Neutrophil (primary cell): Measurements from ENCODE around the gene KHSRP.

Experiments used
- H3K27ac ChIP-seq: fragments of 200-600 bp; sonication (generic); 2 replicates; pipeline ENCODE4 v1.5.1; 2016; ENCODE audit warnings: mild to moderate bottlenecking, moderate library complexity
- H3K27me3 ChIP-seq: fragments of 200-600 bp; sonication (generic); 2 replicates; pipeline ENCODE4 v1.6.0; 2016; ENCODE audit warnings: mild to moderate bottlenecking
- H3K36me3 ChIP-seq: fragments of 200-600 bp; sonication (generic); 2 replicates; pipeline ENCODE4 v1.5.1; 2017
- H3K4me1 ChIP-seq, 2 experiments: fragments of 200-600 bp in 1 of 2; sonication (generic) in 1 of 2; 1 replicate in 1 of 2; 2 replicates in 1 of 2; pipeline versions ENCODE4 v1.5.1 to v1.6.1; 2013 to 2016; ENCODE audit warnings: low read depth in 1 of 2, low read length in 1 of 2, mild to moderate bottlenecking in 1 of 2, moderate library complexity in 1 of 2; ENCODE audit not compliant: control insufficient read depth in 1 of 2, insufficient read depth in 1 of 2
- H3K4me3 ChIP-seq, 2 experiments: fragments of 200-600 bp in 1 of 2; sonication (generic) in 1 of 2; 1 replicate in 1 of 2; 2 replicates in 1 of 2; pipeline ENCODE4 v1.5.1; 2013 to 2016; ENCODE audit warnings: low read depth in 1 of 2, low read length in 1 of 2, mild to moderate bottlenecking in 1 of 2, moderate library complexity in 1 of 2
- H3K9me3 ChIP-seq: fragments of 200-600 bp; sonication (generic); 2 replicates; pipeline ENCODE4 v1.5.1; 2016
- TF ChIP-seq, protein P1 (sequence below): fragments of 200-600 bp; sonication (generic); IDR thresholded peaks from 2 replicates; pipeline ENCODE4 v1.5.1; 2016; ENCODE audit warnings: antibody characterized with exemption

KHSRP gene

DNA sequence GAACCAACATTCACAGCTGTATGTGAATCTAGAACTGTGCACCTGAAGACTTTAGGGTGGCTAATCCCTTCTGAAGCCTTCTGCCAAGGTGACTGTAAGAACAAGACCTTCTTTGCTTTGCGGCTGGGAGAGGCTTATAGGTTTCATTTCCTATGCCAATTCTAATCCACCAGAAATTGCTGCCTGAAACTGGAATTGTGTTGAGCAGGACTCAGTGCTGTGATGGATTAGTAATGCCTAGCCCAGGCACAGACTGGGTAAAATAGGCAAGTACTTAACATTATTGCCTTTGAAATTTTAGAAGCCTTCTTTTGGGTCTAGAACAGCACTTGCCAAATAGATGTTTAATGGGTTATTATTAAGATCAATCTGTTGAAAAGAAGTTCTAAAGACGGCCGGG lies 23.4 kb upstream of the KHSRP start:
- no peaks in the 10 kb centered on the region for H3K27me3 ChIP-seq
- no peak overlapping the region for H3K4me3 ChIP-seq
- H3K9me3 ChIP-seq = no peaks in the 10 kb centered on the region
- TF ChIP-seq, protein P1, sequence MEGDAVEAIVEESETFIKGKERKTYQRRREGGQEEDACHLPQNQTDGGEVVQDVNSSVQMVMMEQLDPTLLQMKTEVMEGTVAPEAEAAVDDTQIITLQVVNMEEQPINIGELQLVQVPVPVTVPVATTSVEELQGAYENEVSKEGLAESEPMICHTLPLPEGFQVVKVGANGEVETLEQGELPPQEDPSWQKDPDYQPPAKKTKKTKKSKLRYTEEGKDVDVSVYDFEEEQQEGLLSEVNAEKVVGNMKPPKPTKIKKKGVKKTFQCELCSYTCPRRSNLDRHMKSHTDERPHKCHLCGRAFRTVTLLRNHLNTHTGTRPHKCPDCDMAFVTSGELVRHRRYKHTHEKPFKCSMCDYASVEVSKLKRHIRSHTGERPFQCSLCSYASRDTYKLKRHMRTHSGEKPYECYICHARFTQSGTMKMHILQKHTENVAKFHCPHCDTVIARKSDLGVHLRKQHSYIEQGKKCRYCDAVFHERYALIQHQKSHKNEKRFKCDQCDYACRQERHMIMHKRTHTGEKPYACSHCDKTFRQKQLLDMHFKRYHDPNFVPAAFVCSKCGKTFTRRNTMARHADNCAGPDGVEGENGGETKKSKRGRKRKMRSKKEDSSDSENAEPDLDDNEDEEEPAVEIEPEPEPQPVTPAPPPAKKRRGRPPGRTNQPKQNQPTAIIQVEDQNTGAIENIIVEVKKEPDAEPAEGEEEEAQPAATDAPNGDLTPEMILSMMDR = no peak
- no peak overlapping the region for H3K27ac ChIP-seq
- H3K4me1 ChIP-seq = no peaks in the 10 kb centered on the region
- H3K36me3 ChIP-seq = no peaks in the 10 kb centered on the region

DNA sequence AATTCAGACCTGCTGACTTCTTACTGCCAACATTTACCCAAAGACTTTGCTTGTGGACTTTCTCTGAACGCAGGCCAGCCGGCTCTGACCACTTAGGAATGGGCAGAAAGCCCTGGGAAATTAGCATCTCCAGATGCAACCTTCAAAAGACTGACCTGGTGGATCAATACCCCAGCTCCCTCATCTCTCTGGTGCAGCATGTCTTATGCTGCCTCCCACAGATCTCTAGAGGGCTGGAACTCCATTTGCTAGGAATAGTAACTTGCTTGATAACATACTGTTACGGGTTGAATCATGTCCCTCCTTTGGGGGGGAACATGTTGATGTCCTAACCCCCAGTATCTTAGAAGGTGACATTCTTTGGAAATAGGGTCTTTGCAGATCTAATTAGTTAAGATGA lies 21.8 kb upstream of the KHSRP start:
- no peaks in the 10 kb centered on the region for H3K4me1 ChIP-seq
- no peak overlapping the region for H3K4me3 ChIP-seq
- TF ChIP-seq, protein P1 = no peak
- H3K27me3 ChIP-seq = no peaks in the 10 kb centered on the region
- no peaks in the 10 kb centered on the region for H3K36me3 ChIP-seq
- no peaks in the 10 kb centered on the region for H3K9me3 ChIP-seq
- H3K27ac ChIP-seq = no peak overlapping the region

DNA sequence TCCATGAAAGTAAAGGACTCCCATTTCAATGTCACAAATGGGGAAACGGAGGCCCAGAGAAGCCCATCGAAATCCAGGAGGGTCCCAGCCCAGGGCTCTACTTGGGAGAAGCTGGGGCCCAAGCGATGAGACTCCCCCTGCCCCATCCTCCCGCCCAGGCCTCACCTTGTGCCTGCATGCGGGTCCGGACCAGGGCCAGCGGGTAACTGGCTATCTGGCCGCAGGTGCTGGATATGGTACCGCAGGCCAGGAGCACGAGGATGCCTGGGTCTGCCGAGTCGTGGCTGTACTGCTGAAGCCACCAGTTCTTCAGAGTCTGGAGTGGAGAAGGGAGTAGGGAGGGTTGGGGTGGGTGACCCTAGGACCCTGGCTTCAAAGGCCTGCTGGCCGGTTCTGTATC lies 19.4 kb upstream of the KHSRP start:
- H3K4me1 ChIP-seq = no peaks in the 10 kb centered on the region
- no peak overlapping the region for H3K4me3 ChIP-seq
- H3K27ac ChIP-seq = no peak overlapping the region
- TF ChIP-seq, protein P1 = no peak
- H3K36me3 ChIP-seq = no peaks in the 10 kb centered on the region
- no peaks in the 10 kb centered on the region for H3K9me3 ChIP-seq
- no peaks in the 10 kb centered on the region for H3K27me3 ChIP-seq

DNA sequence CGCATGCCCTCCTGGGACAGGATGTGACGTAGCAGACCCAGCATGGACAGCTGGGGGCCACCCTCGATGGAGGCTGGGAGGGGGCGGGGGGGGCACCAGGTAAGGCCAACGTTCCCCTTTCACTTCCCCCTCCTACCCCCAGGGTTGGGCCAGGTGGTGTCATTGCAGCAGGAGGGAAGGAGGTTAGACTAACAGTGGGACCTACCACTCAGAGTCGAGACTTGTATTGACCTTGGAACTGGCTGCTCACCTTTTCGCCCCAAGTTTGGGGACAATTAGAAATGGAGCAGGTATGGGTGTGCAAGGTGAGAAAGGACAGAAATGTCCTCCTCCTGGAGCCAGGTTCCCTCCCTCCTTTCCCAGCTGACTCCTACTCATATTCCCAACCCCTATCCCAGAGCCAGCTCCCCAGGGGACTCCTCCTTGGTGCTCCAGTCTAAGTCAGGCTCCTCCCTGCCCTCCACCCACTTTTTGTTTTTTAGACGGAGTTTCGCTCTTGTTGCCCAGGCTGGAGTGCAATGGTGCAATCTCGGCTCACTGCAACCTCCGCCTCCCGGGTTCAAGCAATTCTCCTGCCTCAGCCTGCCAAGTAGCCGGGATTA lies 17.6 kb upstream of the KHSRP start:
- no peaks in the 10 kb centered on the region for H3K36me3 ChIP-seq
- H3K9me3 ChIP-seq = no peaks in the 10 kb centered on the region
- no peak overlapping the region for H3K4me3 ChIP-seq
- peaks cover 6% of the 10 kb centered on the region for H3K27me3 ChIP-seq
- H3K4me1 ChIP-seq = no peaks in the 10 kb centered on the region
- TF ChIP-seq, protein P1 = no peak
- no peak overlapping the region for H3K27ac ChIP-seq

DNA sequence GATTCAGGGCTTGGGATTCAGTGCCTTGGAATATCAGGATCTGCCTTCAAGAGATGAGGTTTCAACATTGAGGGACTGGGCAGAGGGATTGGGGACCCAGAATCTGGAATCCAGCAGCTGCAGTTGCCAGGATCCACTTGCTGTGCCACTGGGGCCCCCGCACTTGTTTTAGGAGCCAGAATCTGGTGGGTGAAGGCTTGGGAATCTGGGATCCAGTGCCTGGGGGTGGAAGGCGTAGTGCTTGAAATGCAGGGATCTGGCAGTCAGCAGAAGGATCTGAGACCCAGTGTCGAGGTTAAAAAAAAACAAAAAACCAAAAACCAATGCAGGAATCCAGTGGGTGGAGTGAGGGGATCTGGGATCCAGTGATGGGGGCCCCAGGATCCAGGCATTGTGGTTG lies 16.3 kb upstream of the KHSRP start:
- no peak overlapping the region for H3K27ac ChIP-seq
- H3K9me3 ChIP-seq = no peaks in the 10 kb centered on the region
- H3K36me3 ChIP-seq = no peaks in the 10 kb centered on the region
- no peaks in the 10 kb centered on the region for H3K4me1 ChIP-seq
- H3K4me3 ChIP-seq = no peak overlapping the region
- TF ChIP-seq, protein P1 = no peak
- H3K27me3 ChIP-seq = peaks cover 6% of the 10 kb centered on the region

DNA sequence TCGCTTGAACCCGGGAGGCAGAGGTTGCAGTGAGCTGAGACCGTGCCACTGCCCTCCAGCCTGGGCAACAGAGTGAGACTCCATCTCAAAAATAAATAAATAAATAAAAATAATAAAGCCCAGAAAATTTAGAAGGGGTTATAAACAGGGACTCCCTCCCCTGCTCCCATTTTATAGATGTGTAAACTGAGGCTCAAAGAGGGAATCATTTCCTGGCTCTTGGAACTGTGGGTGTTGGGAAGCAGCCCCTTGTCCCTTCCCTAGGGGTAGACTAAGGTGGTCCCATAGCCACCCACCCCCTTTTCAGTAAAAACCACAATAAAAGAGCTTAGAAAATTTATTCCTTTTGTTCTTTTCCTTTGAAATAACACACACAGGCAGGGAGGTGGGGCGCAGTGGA lies 15.1 kb upstream of the KHSRP start:
- Histone ChIP-seq H3K36me3 (no peaks in the 10 kb centered on the region), H3K27me3 (peaks cover 6% of the 10 kb centered on the region), H3K4me1 (no peaks in the 10 kb centered on the region), H3K4me3 (no peak overlapping the region), H3K9me3 (no peaks in the 10 kb centered on the region), H3K27ac (no peak overlapping the region)
- TF ChIP-seq, protein P1 = no peak
